ENCODE results near the gene TRIM28. TPM values are rescaled to one million over a fixed set of nuclear protein-coding genes. Genes with fewer than 3 reads are reported as not detected.

The TRIM28 gene
- total RNA-seq, 1 experiment from 2014 or later: 908 TPM

GRCh38 chr19:58499021-58499927 is 44.6 kb upstream of the TRIM28 start:
- Histone ChIP-seq H3K79me2 (ENCODE audit: insufficient read depth, low read length) (peaks cover 17% of the 10 kb centered on the region), H3K4me3 (replicated peaks in 1 of 2; ENCODE audit: low read depth in 1 of 2, low read length in 2 of 2) (peak overlapping the region; percentile 62 to 83), H3K9ac (ENCODE audit: low read length) (peak overlapping the region; percentile 86), H3K27me3 (ENCODE audit: insufficient read depth, low read length) (no peaks in the 10 kb centered on the region), H3K9me2 (ENCODE audit: insufficient read depth) (no peaks in the 10 kb centered on the region), H3K9me3 (ENCODE audit: control insufficient read depth in 1 of 2, insufficient read depth in 1 of 2, low read depth in 1 of 2, low read length in 2 of 2) (no peaks in the 10 kb centered on the region), H4K20me1 (ENCODE audit: insufficient read depth) (no peaks in the 10 kb centered on the region), H3K4me1 (ENCODE audit: control insufficient read depth in 1 of 2, insufficient read depth in 2 of 2, low read length in 2 of 2) (peaks cover 10 to 22% of the 10 kb centered on the region in 2 experiments; a peak in 3 of 4 replicates), H2AFZ (ENCODE audit: low read depth, low read length, poor library complexity, severe bottlenecking) (peak overlapping the region; percentile 10), H3K36me3 (ENCODE audit: control insufficient read depth in 1 of 2, insufficient read depth in 2 of 2, low read length in 2 of 2) (no peaks in the 10 kb centered on the region), H3K27ac (ENCODE audit: low read depth, low read length) (peak overlapping the region; percentile 82), H3K4me2 (ENCODE audit: low read length) (peak overlapping the region; percentile 88)
- BruUV-seq (replicated peaks): no TSS peak
- intact Hi-C loops (cut with micrococcal nuclease): no loop called here
- ATAC-seq: peak; percentile 96
- DNase-seq (ENCODE audit: low read depth, low spot score): peak; percentile 98
- POLR2A ChIA-PET: interaction anchor here (1.1 to 1.5 kb wide), 3 partner anchors 15 to 22 kb away, joined by 3 to 7 read pairs (median 3); partner anchors contain the start of gene ZBTB45
- CTCF ChIA-PET: interaction anchor here (1.8 to 1.9 kb wide), 2 partner anchors 15 to 21 kb away, joined by 3 to 6 read pairs; partner anchors contain the start of gene ZBTB45
- RAD21 ChIA-PET (ENCODE audit: low non-redundant PET in 1 of 2, low total read pairs in 2 of 2, uncharacterized antibody in 2 of 2, unreplicated experiment in 2 of 2): no interaction called here
- TF ChIP-seq POLR2AphosphoS5 (IDR thresholded peaks at IDR 0.05; ENCODE audit: low read depth, low read length) (peak; percentile 80), SP1 (IDR thresholded peaks at IDR 0.05; ENCODE audit: low read depth) (peak; percentile 85), ELF1 (IDR thresholded peaks at IDR 0.05; ENCODE audit: borderline replicate concordance, low read depth) (peak; percentile 74; the same call in 1 of the 2 replicates), YY1 (IDR thresholded peaks at IDR 0.05; ENCODE audit: extremely low read depth, insufficient replicate concordance, low read depth, low read length) (peak; percentile 77), ZFX (IDR thresholded peaks at IDR 0.05) (no peak), TCF7L2 (IDR thresholded peaks at IDR 0.05; ENCODE audit: borderline replicate concordance, extremely low read depth, insufficient read depth, insufficient read length) (peak; percentile 60), EZH2 (IDR thresholded peaks at IDR 0.05) (no peak), REST (IDR thresholded peaks at IDR 0.05; ENCODE audit: low read depth) (no peak), SIN3A (IDR thresholded peaks at IDR 0.05; ENCODE audit: low read depth) (no peak), ZNF274 (IDR thresholded peaks at IDR 0.05; ENCODE audit: low read depth, low read length) (no peak), JUND (IDR thresholded peaks at IDR 0.05) (no peak), SRF (IDR thresholded peaks at IDR 0.05; ENCODE audit: low read depth) (peak; percentile 77; the same call in 1 of the 2 replicates), EGR1 (IDR thresholded peaks at IDR 0.05; ENCODE audit: low read depth) (no peak), CTCF (IDR thresholded peaks at IDR 0.05 in 2 of 3, conservative IDR thresholded peaks at IDR 0.05 in 1 of 3; ENCODE audit: borderline replicate concordance in 1 of 3, insufficient read depth in 1 of 3, low read depth in 2 of 3, low read length in 2 of 3) (peak in 1 of 3 experiments; percentile 25; a peak in 1 of 6 replicates)
- TF ChIP-seq, protein P1, sequence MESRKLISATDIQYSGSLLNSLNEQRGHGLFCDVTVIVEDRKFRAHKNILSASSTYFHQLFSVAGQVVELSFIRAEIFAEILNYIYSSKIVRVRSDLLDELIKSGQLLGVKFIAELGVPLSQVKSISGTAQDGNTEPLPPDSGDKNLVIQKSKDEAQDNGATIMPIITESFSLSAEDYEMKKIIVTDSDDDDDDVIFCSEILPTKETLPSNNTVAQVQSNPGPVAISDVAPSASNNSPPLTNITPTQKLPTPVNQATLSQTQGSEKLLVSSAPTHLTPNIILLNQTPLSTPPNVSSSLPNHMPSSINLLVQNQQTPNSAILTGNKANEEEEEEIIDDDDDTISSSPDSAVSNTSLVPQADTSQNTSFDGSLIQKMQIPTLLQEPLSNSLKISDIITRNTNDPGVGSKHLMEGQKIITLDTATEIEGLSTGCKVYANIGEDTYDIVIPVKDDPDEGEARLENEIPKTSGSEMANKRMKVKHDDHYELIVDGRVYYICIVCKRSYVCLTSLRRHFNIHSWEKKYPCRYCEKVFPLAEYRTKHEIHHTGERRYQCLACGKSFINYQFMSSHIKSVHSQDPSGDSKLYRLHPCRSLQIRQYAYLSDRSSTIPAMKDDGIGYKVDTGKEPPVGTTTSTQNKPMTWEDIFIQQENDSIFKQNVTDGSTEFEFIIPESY (IDR thresholded peaks at IDR 0.05; ENCODE audit: extremely low read depth, insufficient replicate concordance, low read length): peak; percentile 74
- TF ChIP-seq, protein P2, sequence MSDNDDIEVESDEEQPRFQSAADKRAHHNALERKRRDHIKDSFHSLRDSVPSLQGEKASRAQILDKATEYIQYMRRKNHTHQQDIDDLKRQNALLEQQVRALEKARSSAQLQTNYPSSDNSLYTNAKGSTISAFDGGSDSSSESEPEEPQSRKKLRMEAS (IDR thresholded peaks at IDR 0.05): peak; percentile 90
- TF ChIP-seq, protein P3, sequence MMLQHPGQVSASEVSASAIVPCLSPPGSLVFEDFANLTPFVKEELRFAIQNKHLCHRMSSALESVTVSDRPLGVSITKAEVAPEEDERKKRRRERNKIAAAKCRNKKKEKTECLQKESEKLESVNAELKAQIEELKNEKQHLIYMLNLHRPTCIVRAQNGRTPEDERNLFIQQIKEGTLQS (IDR thresholded peaks at IDR 0.05): no peak

Measured in HCT116 (cell line).